Activated B cell treated with CpG ODN at 0.5 μM for 24 hours (primary cell): ENCODE measurements around the gene DNM2. TPM values are rescaled to one million over a fixed set of nuclear protein-coding genes. Genes with fewer than 3 reads are reported as not detected.
A peak's percentile ranks its signal among the peaks of the same experiment; 100 is the strongest.

ENCODE experiments used
- ATAC-seq: fragments of 200-7000 bp; cut with Tn5 transposase; one replicate; pipeline ENCODE4 v1.10.0; 2021; ENCODE audit warnings: low read depth, mild to moderate bottlenecking, moderate library complexity
- CTCF ChIA-PET: fragments of 350-600 bp; sonication (Branson Sonifier 250); formaldehyde crosslinking; loops from one replicate; lab custom pipeline; 2021; ENCODE audit warnings: antibody characterized with exemption; lab: Charles Lee
- POLR2A ChIA-PET: fragments of 350-600 bp; sonication (Branson Sonifier 250); formaldehyde crosslinking; loops from one replicate; lab custom pipeline; 2021; ENCODE audit warnings: antibody characterized with exemption; lab: Charles Lee
- DNase-seq: peaks from one replicate; pipeline ENCODE4 v3.0.0; 2022
- H3K27ac Mint-ChIP-seq: one replicate; pipeline ENCODE4 v1.8.0; 2020; ENCODE audit warnings: mixed read lengths
- H3K27me3 Mint-ChIP-seq: one replicate; pipeline ENCODE4 v1.8.0; 2021; ENCODE audit warnings: mixed read lengths
- H3K36me3 Mint-ChIP-seq: one replicate; pipeline ENCODE4 v1.8.0; 2021; ENCODE audit warnings: low read depth, mixed read lengths
- H3K4me1 Mint-ChIP-seq: one replicate; pipeline ENCODE4 v1.8.0; 2021; ENCODE audit warnings: mixed read lengths
- H3K4me3 Mint-ChIP-seq: one replicate; pipeline ENCODE4 v1.8.0; 2020; ENCODE audit warnings: mild to moderate bottlenecking, mixed read lengths
- H3K9me3 Mint-ChIP-seq: one replicate; pipeline ENCODE4 v1.8.0; 2020; ENCODE audit warnings: mixed read lengths
- CTCF ChIP-seq: fragments of 200-600 bp; IDR thresholded peaks from one replicate; pipeline ENCODE4 v1.8.0; 2022; ENCODE audit warnings: antibody characterized with exemption, mild to moderate bottlenecking
- intact Hi-C: fragments of 100-400 bp; cut with micrococcal nuclease; formaldehyde crosslinking; loops from one replicate; pipeline ENCODE4 v1.15.1; 2024
- total RNA-seq: library from RNA; stranded (reverse); gene quantifications from 2 replicates; pipeline ENCODE4 v1.2.3, GENCODE V29; 2022

Gene DNM2
- total RNA-seq, 1 donor from 2014 or later, result 257 TPM

DNA sequence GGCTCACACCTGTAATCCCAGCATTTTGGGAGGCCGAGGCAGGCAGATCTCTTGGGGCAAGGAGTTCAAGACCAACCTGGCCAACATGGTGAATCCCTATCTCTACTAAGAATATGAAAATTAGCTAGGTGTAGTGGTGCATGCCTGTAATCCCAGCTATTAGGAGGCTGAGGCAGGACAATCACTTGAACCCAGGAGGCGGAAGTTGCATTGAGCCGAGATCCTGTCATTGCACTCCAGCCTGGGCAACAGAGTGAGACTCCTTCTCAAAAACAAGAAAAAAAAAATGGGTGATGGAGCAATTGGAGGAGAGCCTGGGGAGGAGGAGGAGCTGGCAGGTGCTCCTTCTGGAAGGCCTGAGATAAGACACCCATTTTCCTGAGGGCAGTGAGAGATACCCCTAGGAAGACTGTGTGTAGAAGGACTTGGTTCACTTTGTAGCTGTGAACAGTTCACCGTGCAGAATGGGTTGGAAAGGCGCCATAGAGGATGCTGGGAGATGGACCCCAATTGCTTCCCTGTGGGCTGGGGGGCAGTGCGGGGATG, 144.8 kb downstream of the DNM2 start:
- Mint-ChIP-seq H3K4me3 (no peak overlapping the region), H3K27ac (no peak overlapping the region)

DNA sequence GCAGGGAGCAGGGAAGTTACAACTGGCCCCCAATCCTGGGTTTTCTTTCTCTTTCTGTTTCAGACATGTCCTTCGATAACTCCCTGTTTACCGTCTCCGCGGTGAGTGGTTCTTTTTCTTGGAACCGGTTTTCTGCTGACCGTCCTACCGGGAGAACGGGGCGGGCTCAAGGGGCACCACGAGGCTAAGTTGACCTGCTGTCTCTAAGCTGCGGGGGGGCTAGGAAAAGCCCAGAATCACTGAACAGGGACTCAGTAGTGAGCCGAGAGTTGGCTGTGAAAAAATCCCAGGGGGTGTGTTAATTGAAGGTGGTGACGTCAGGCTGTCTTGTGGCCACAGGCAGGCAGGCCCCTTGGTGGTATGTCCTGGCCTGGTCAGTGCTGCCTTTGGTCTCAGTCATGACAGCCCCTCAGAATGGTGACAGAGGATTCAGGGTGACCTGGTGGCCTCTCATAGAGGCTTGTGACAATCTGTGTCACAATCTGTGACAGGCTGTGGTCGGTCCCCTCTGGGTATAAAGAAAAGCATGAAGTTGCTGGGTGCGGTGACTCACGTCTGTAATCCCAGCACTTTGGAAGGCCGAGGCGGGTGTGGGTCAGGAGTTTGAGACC, 145.3 kb downstream of the DNM2 start:
- TF ChIP-seq CTCF, result no peak
- CTCF ChIA-PET, result interaction anchor here (0.9 to 3.4 kb wide), 9 partner anchors 8 to 161 kb away, joined by 3 to 53 read pairs (median 5); partner anchors contain the start of genes DNM2 and QTRT1
- Mint-ChIP-seq H3K4me1 (peaks cover 22% of the 10 kb centered on the region), H3K36me3 (no peaks in the 10 kb centered on the region), H3K9me3 (no peaks in the 10 kb centered on the region), H3K27ac (no peak overlapping the region), H3K4me3 (no peak overlapping the region), H3K27me3 (no peaks in the 10 kb centered on the region)
- intact Hi-C loops, result no loop called here
- DNase-seq, result no peak
- ATAC-seq, result no peak
- POLR2A ChIA-PET, result interaction anchor here (1.8 to 5.0 kb wide), 2 partner anchors 27 to 146 kb away, joined by 16 to 30 read pairs; partner anchors contain the start of genes DNM2 and TMED1

More for the DNA sequence above, 144.8 kb downstream of the DNM2 start:
- no peak for TF ChIP-seq CTCF
- intact Hi-C loops, result no loop called here
- H3K9me3 Mint-ChIP-seq, result no peaks in the 10 kb centered on the region
- DNase-seq (no peak), ATAC-seq (no peak)
- CTCF ChIA-PET, result interaction anchor here (1.5 to 2.3 kb wide), 2 partner anchors 10 to 160 kb away, joined by 3 to 7 read pairs; no protein-coding TSS in a partner anchor
- H3K27me3 Mint-ChIP-seq, result no peaks in the 10 kb centered on the region
- POLR2A ChIA-PET, result no interaction called here
- H3K36me3 Mint-ChIP-seq, result no peaks in the 10 kb centered on the region
- H3K4me1 Mint-ChIP-seq, result peaks cover 16% of the 10 kb centered on the region

DNA sequence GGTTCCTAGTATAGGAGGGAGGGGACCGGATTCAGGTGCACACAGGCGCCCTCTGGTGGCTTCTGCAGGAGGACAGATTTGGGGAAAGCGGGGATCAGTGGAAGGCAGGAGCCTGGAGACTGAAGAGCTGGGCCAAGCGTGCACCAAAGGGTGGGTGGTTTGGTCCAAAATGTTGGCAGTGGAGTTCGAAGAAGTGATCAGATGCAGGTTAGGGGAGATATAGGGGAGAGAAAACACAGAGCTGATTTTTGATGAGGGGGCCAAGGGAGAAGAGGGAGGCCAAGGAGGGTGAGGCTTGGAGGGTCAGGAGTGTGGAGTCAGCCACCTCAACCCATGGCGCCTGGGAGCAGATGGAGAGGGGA, 146.6 kb downstream of the DNM2 start:
- DNase-seq (peak; percentile 68), ATAC-seq (peak; percentile 68)
- peak; percentile 27 for TF ChIP-seq CTCF
- Mint-ChIP-seq H3K36me3 (no peaks in the 10 kb centered on the region), H3K27me3 (no peaks in the 10 kb centered on the region), H3K4me1 (peaks cover 28% of the 10 kb centered on the region), H3K4me3 (peak overlapping the region; percentile 21), H3K27ac (peak overlapping the region; percentile 8), H3K9me3 (no peaks in the 10 kb centered on the region)
- CTCF ChIA-PET, result interaction anchor here (0.5 to 3.4 kb wide), 25 partner anchors 8 to 557 kb away, joined by 3 to 53 read pairs (median 4); partner anchors contain the start of genes C19orf38, DNM2, QTRT1 and TMED1
- intact Hi-C loops, result loop anchor here (1.0 kb wide), 2 partner anchors 28 to 147 kb away; partner anchors contain the start of gene TMED1
- POLR2A ChIA-PET, result interaction anchor here (0.7 to 5.0 kb wide), 7 partner anchors 8 to 220 kb away, joined by 3 to 30 read pairs (median 4); partner anchors contain the start of genes DNM2 and TMED1

DNA sequence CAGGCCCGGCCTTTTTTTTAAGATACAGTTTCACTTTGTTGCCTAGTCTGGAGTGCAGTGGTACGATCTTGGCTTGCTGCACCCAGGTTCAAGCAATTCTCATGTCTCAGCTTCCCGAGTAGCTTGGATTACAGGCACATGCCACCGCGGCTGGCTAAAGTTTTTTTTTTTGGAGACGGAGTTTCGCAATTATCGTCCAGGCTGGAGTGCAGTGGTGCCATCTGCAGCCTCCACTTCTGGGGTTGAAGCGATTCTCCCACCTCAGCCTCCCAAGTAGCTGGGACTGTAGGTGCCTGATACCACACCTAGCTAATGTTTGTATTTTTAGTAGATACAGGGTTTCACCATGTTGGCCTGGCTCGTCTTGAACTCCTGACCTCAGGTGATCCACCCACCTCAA, 148.6 kb downstream of the DNM2 start:
- Mint-ChIP-seq H3K27me3 (no peaks in the 10 kb centered on the region), H3K27ac (peak overlapping the region; percentile 56), H3K9me3 (no peaks in the 10 kb centered on the region), H3K4me1 (peaks cover 33% of the 10 kb centered on the region), H3K36me3 (no peaks in the 10 kb centered on the region), H3K4me3 (no peak overlapping the region)
- intact Hi-C loops, result no loop called here
- ChIA-PET CTCF (interaction anchor here (0.7 to 3.4 kb wide), 5 partner anchors 10 to 347 kb away, joined by 3 to 53 read pairs (median 4); partner anchors contain the start of genes DNM2 and QTRT1), POLR2A (interaction anchor here (0.5 to 5.0 kb wide), 3 partner anchors 30 to 364 kb away, joined by 4 to 30 read pairs (median 28); partner anchors contain the start of genes DNM2, KEAP1 and TMED1)
- no peak for DNase-seq
- no peak for ATAC-seq
- TF ChIP-seq CTCF, result no peak
